GM19324 (cell line): ENCODE results near the gene SV2C.
"Not testable (repeated sequence)": the region's sequence is repeated elsewhere in the genome, so short reads cannot be mapped to it uniquely, and the experiment has no call there.

Experiments
- ATAC-seq: cut with Tn5 transposase; IDR thresholded peaks from one replicate; pipeline ENCODE4 v1.9.1; 2021; ENCODE audit warnings: mild to moderate bottlenecking, moderate library complexity; ENCODE audit not compliant: unreplicated experiment, low FRiP score

SV2C gene

DNA sequence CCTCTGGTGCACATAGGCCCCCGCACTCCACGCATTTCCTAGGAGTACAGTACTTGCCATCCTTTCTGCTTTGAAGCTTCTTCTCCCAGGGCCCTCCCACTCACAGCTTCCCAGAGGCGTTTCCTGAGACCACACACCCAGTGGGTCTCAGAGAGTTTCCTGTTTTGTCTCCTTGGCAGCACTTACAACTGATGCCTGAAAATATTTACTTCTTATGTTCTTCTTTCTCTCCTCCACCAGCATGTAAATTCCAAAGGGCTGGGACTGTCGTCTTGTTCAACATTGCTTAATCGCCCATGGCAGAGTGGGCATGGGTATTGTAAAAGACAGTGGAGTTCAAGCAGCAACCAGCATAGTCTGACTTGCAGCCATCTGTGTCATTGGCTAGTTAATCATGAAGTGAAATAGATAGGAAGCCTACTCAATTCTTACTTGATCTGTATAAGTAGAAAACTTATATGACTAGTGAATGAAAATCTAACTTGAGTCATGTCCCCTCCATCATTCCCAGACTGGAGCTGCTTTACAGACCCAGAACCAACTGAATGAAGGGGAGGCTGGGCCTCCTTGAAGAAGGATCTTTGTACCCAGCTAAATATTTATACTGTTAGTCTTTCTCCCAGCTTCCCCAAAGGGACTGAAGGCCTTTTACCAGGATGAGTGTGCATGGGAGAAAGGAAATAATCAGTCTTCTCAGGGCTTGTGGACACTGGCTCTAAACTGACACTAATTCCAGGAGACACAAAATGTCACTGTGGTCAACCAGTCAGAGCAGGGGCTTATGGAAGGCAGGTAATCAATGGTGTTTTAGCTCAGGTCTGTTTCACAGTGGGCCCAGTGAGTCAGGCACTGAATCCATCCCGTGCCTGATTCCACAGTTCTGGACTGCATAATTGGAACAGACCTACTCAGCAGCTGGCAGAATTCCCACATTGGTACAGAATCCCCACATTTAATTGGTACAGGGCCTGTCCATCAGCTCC, 116.4 kb downstream of the SV2C start:
- no peak for ATAC-seq

DNA sequence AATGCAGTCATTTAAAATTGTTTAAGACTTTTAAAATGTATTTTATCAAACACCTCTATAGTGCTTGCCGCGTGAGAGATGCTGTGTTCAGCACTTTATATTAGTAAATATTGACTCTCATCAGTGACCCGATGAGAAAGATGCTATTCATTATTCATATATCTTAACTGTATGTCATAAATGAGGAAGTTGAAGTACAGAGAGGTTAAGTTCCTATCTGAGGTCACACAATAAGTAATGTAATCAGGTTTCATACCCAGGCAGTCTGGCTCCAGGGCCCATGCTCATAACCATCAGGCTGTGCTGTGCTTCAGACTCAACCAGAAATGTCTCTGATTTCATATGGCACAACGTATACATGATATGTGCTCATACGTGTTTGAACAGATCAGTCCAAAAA, 119.0 kb downstream of the SV2C start:
- no peak for ATAC-seq

GRCh38 chr5:76204191-76204590, 121.0 kb downstream of the SV2C start:
- no peak for ATAC-seq

- ATAC-seq: no peak
Measured at GRCh38 chr5:76204713-76205112, 121.5 kb downstream of the SV2C start.

DNA sequence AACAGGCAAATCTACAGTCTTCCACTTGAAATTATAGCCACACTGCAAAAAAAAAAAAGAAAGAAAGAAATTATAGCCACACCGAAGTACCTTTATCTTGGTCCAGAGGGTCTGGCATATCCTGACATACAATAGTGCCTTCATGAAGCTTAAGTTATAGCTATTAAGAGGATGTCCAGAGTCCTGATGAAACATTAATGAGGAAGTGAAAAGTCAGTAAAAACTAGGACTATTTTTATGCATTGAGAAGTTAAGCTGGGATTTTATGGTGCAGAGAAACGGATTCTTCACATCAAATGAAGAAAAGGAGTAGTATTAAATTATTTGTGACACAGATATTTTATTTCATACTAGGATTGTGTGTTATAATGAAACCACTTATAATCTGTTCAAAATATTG, 123.9 kb downstream of the SV2C start:
- ATAC-seq: no peak

GRCh38 chr5:76209297-76209696, 126.1 kb downstream of the SV2C start:
- no peak for ATAC-seq

GRCh38 chr5:76210946-76211345, 127.8 kb downstream of the SV2C start:
- no peak for ATAC-seq

GRCh38 chr5:76213858-76214257, 130.7 kb downstream of the SV2C start:
- ATAC-seq: no peak

- ATAC-seq: no peak
Measured at GRCh38 chr5:76216748-76217147, 133.6 kb downstream of the SV2C start.

DNA sequence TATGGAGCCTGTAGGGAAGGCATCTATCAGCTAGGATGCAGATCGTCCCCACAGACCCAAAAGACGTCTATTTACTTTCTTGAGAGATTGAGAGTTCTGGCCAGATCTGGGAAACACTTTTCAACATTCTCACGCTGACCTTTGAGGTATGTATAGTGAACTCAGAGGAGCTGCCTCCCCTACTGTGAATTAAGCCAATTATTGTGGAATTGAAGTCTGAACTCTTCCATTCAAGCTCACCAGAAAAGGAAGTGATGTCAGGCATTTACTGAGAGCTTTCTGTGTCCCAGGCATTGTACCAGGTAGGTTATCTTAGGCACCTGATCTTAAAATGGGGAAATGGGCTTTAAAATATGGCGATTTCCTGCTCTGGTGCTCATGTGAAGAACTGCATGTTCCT, 136.5 kb downstream of the SV2C start:
- ATAC-seq: no peak

DNA sequence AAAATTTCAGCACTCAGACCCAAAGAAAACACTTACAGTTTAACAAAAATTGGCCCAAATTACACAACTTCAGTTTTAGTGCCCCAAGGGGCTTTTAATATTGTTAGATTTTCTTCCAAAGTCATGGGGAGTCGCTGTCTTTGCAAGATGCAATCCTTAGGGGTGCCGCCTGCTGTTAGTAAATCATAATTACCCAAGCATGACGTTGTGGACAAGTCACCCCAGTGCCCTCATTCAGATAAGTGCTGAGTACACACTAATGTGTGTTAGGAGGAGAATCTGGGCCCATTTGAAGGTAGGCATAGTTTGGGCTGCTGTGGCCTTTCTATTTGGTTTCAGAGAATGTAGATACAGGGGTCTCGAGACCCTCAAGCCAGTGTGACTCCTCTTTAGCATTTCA, 138.1 kb downstream of the SV2C start:
- ATAC-seq: no peak

GRCh38 chr5:76222318-76222717, 139.1 kb downstream of the SV2C start:
- no peak for ATAC-seq

DNA sequence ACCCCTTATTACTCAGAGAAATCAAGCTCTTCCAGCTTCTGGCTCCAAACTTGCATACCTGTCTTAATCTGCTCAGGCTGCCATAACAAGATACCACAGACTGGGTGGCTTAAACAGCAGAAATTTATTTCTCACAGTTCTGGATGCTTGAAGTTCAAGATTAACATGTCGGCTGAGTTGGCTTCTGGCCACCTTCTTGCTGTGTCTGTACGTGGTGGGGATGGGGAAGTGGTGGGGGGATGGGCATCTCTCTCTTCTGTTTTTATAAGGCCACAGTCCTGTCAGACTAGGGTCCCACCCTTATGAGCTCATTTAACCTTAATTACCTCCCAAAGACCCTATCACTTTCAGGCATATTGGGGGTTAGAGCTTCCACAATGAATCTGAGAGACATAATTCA, 140.5 kb downstream of the SV2C start:
- no peak for ATAC-seq

DNA sequence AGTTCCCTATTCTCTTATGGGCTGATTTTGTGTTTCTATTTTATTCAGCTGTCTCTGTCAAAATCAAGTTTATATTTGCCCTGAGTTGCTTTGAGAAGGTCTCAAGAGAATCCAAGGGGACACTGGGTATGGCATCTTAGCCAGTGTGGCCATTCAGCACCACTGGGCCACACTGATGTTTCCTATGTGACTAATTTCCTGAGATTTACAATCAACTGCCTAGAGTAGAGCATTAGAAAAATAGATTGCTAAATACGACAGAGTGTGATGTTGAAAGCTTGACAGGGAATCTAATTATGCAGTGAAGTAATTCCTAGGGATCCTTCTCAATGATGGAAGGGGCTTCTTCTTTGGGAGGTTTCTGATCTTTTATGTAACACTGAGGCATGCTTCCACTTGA, 141.7 kb downstream of the SV2C start:
- ATAC-seq: no peak

GRCh38 chr5:76225336-76225735, 142.2 kb downstream of the SV2C start:
- ATAC-seq: no peak

- no peak for ATAC-seq
Measured at GRCh38 chr5:76229900-76230299, 146.7 kb downstream of the SV2C start.

DNA sequence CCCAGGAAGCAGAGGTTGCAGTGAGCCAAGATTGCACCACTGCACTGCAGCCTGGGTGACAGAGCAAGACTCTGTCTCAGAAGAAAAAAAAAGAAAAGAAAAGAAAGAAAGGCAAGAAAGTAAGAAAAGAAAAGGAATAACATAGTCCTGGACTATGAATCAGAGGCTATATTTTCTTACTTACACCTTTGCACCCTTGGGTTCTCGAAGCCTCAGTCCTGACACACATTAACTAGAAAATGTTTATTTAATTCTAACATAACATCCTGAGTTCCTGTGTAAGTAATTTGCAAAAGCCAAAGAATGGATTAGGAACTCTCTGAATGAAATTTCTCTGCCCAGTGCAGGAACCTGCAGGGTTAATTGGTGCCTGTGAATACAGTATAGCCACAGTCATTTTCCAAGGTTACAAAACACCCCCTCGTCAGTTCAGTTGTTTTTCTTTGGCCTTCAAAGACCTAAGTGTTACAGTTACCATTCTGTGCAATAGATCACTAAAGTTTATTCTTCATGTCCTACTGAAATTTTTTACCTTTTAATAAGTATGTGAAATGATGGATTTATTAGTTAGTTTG, 147.6 kb downstream of the SV2C start:
- no peak for ATAC-seq

DNA sequence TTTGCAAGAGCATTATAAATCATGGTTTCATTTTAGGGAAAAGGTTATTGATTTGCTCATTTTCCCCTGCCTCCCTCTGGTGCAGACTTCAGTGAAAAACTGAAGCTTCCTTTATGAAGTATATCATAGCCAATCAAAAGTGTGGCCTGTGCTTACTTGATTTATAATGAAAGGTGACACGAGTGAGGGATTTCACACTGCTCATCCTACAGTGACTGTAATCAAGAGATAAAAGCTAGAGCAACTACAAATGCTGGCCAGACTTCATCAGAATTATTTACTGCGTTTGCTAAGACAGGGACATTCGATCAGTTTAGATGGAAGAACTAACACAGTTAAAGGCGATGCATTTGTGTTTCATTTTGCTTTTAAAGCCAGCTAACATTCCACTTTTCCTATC, 151.5 kb downstream of the SV2C start:
- no peak for ATAC-seq

GRCh38 chr5:76236684-76237083, 153.5 kb downstream of the SV2C start:
- no peak for ATAC-seq

DNA sequence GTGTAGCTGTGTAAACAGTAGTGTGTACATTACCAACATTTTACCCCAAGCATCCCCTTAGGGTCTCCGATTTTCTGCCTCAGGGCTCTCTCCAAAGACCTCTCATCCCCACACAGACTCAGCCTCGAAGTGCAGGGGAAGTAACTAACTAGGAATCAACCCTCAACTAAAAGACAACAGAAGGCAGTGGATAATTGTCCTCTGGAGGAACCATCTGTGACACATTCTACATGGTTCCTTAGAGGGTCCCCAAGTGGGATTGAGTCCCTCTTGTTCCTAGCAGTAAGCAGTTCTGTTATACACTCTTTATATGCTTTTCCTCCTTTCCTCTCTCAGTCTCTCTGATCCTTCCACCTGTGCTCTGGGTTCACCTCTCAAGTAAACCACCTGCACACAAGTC, 157.2 kb downstream of the SV2C start:
- no peak for ATAC-seq

DNA sequence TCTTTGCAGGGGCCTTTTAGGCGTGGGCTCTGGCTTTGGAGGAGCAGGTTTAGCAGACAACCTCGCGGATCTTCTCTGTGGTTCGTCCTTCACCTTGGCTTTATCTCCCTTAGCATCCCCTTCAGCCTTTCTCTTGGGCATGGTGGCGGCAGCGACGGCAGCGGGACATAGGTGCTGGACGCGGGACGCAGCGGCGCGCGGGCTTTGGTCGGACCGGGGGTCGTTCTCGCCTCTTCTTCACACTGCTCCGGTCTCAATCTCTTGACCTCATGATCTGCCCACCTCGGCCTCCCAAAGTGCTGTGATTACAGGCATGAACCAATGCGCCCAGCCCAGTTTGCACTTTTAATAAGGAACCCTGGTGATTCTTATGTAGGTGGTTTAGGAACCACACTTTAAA, 159.0 kb downstream of the SV2C start:
- not testable (repeated sequence) for ATAC-seq

- ATAC-seq: no peak
Measured at GRCh38 chr5:76245590-76245989, 162.4 kb downstream of the SV2C start.
